Measurements from ENCODE around the gene SIRPA.

DNA sequence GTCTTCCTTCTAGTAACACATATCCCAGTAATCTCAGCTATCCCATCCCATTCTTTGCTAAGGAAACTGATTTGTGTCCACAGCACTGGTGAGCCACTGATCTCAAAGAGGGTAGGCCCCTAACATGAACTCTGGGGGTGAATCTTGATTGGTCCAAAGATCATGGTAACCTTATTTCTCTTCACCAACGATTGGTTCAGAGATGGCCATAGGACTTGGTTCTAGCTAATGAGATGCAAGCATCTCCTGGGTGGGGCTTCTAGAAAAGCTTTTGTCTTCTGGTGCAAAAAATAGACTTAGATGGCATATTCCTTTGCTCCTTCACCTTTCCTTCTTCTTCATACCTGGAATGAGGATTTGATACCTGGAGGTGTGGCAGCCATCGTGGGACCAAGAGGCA, 43.8 kb upstream of the SIRPA start:
- TF ChIP-seq EZH2 (IDR thresholded peaks at IDR 0.05; ENCODE audit: low read length): no peak
- no peak for TF ChIP-seq CTCF (optimal IDR thresholded peaks at IDR 0.05 in 1 of 3, IDR thresholded peaks at IDR 0.05 in 1 of 3, conservative IDR thresholded peaks at IDR 0.05 in 1 of 3; ENCODE audit: extremely low read depth in 1 of 3, insufficient read depth in 2 of 3, low read length in 3 of 3)
